Testis (tissue), 3 donors: ENCODE results near the gene KCNE1. TPM values are rescaled to one million over a fixed set of nuclear protein-coding genes. Genes with fewer than 3 reads are reported as not detected.

ENCODE experiments used
- DNase-seq: peaks from one replicate; pipeline ENCODE4 v3.0.0-alpha.2; 2019
- H3K27ac ChIP-seq, 2 donors: fragments of 200-600 bp; sonication (generic); one replicate each; pipeline ENCODE4 v1.5.1; 2019
- H3K27me3 ChIP-seq: fragments of 200-600 bp; sonication (generic); one replicate; pipeline ENCODE4 v1.5.1; 2019
- H3K36me3 ChIP-seq: fragments of 200-600 bp; sonication (generic); one replicate; pipeline ENCODE4 v1.5.1; 2017; ENCODE audit warnings: low read depth; ENCODE audit errors: missing control alignments
- H3K4me1 ChIP-seq: fragments of 200-600 bp; sonication (generic); one replicate; pipeline ENCODE4 v1.5.1; 2019
- H3K4me3 ChIP-seq, 2 donors: fragments of 200-600 bp; sonication (generic); one replicate each; pipeline ENCODE4 v1.5.1; 2017 to 2019
- H3K9me3 ChIP-seq: fragments of 200-600 bp; sonication (generic); one replicate; pipeline ENCODE4 v1.5.1; 2017
- CTCF ChIP-seq, 3 experiments: fragments of 450-650 bp in 2 of 3; fragments of 200-600 bp in 1 of 3; sonication (generic) in 1 of 3; IDR thresholded peaks; one replicate each; pipeline ENCODE4 v1.5.1; 2016 to 2019; ENCODE audit warnings: antibody characterized with exemption in 3 of 3, mild to moderate bottlenecking in 2 of 3, moderate library complexity in 1 of 3
- POLR2A ChIP-seq: fragments of 450-650 bp; IDR thresholded peaks from one replicate; pipeline ENCODE4 v1.6.1; 2017; ENCODE audit warnings: antibody characterized with exemption, mild to moderate bottlenecking, moderate library complexity
- WGBS, 2 donors: methylation state at CpG; one replicate each; pipeline ENCODE4 v1.1.5; 2018; 5-methylcytosine and 5-hydroxymethylcytosine counted together
- intact Hi-C: fragments of 100-400 bp; cut with DNase I; formaldehyde crosslinking; loops from one replicate; pipeline ENCODE4 v1.15.1; 2023; ENCODE audit warnings: low total_unique reads
- polyA plus RNA-seq: library from polyadenylated mRNA; stranded (reverse); fragments of 350-450 nt; fragmentation: Illumina TruSeq; extraction: RNeasy Lipid Tissue Mini Kit (QIAGEN cat#74804); gene quantifications from one replicate; pipeline ENCODE4 v1.2.3, GENCODE V29; 2014; ENCODE audit warnings: low read depth, low replicate concordance; ENCODE audit not compliant: insufficient read depth
- total RNA-seq, 2 donors: library from RNA; depleted of rRNA; stranded (reverse); fragments of >200 nt; gene quantifications; one replicate each; pipeline ENCODE4 v1.2.3, GENCODE V29; 2016

The KCNE1 gene
- total and polyA plus RNA-seq, 3 donors from 2014 or later: 7.3 to 16.7 (median 12.4) TPM

GRCh38 chr21:34517491-34518245 lies 5.7 kb upstream of the KCNE1 start:
- Histone ChIP-seq H3K9me3 (no peaks in the 10 kb centered on the region), H3K27ac (no peak overlapping the region), H3K27me3 (no peaks in the 10 kb centered on the region), H3K4me1 (peaks cover 8% of the 10 kb centered on the region), H3K4me3 (no peak overlapping the region), H3K36me3 (no peaks in the 10 kb centered on the region)
- TF ChIP-seq CTCF (IDR thresholded peaks at IDR 0.05) (no peak), POLR2A (no peak)
- no peak for DNase-seq
- WGBS, 2 donors: 76 to 89% methylated on average over 22 of the region's 22 CpGs
- intact Hi-C loops: no loop called here

GRCh38 chr21:34517039-34517438 lies 5.0 kb upstream of the KCNE1 start:
- Histone ChIP-seq H3K36me3 (no peaks in the 10 kb centered on the region), H3K4me1 (peaks cover 2% of the 10 kb centered on the region), H3K27me3 (no peaks in the 10 kb centered on the region), H3K9me3 (no peaks in the 10 kb centered on the region), H3K27ac (no peak overlapping the region), H3K4me3 (no peak overlapping the region)
- no peak for DNase-seq
- intact Hi-C loops: no loop called here
- WGBS, 2 donors: 86 to 89% methylated on average over 5 of the region's 5 CpGs
- TF ChIP-seq CTCF (IDR thresholded peaks at IDR 0.05): no peak
- no peak for TF ChIP-seq POLR2A

GRCh38 chr21:34514576-34515115 lies 2.6 kb upstream of the KCNE1 start:
- no peaks in the 10 kb centered on the region for H3K9me3 ChIP-seq
- no peak overlapping the region for H3K4me3 ChIP-seq
- no peaks in the 10 kb centered on the region for H3K27me3 ChIP-seq
- no peaks in the 10 kb centered on the region for H3K4me1 ChIP-seq
- intact Hi-C loops: no loop called here
- H3K27ac ChIP-seq: no peak overlapping the region
- no peak for TF ChIP-seq POLR2A
- TF ChIP-seq CTCF (IDR thresholded peaks at IDR 0.05): no peak
- WGBS, 2 donors: 92 to 97% methylated on average over 10 of the region's 10 CpGs
- DNase-seq: no peak
- H3K36me3 ChIP-seq: no peaks in the 10 kb centered on the region

- intact Hi-C loops: no loop called here
Observed at GRCh38 chr21:34513129-34513675, 1.2 kb upstream of the KCNE1 start.

More at GRCh38 chr21:34513129-34513675, 1.2 kb upstream of the KCNE1 start:
- H3K4me1 ChIP-seq: no peaks in the 10 kb centered on the region
- DNase-seq: no peak
- no peak overlapping the region for H3K4me3 ChIP-seq
- H3K27me3 ChIP-seq: no peaks in the 10 kb centered on the region
- no peaks in the 10 kb centered on the region for H3K36me3 ChIP-seq
- TF ChIP-seq CTCF (IDR thresholded peaks at IDR 0.05) (no peak), POLR2A (no peak)
- H3K27ac ChIP-seq: no peak overlapping the region
- H3K9me3 ChIP-seq: no peaks in the 10 kb centered on the region
- 74 to 93% methylated on average over 2 of the region's 2 CpGs for WGBS, 2 donors
